SKM-1 (cell line): ENCODE data around the gene ZNF431.
"Not testable (repeated sequence)": the region's sequence is repeated elsewhere in the genome, so short reads cannot be mapped to it uniquely, and the experiment has no call there.

ENCODE experiments used
- DNase-seq: peaks from one replicate; lab custom pipeline; 2025; ENCODE audit not compliant: unreplicated experiment; lab: John Stamatoyannopoulos, UW

Gene ZNF431

GRCh38 chr19:21141787-21142464, at the start of gene ZNF431:
ZNF431 (plus strand) TSS chr19:21142040; CDS start chr19:21142184, 144 bp downstream.
- DNase-seq, result peak; percentile 86

DNA sequence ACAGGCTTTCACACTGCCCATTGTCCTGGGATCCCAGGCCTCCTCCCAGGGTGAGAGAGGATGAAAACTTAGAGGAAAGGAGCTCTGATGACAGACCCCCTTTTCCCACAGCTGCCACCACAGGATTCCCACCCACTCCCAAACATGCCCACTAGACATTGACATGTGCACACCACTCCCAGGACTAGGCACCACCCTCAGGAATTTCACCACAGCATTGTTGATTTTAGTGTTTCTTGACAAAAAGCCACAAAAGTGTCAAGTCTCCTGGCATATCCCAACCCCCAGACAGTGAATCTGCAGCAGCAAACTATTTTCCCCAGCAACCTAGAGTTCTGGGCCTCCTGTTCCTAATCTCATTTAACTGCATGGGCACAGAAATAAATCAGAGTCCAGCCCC, 49.7 kb upstream of the ZNF431 start:
- no peak for DNase-seq

DNA sequence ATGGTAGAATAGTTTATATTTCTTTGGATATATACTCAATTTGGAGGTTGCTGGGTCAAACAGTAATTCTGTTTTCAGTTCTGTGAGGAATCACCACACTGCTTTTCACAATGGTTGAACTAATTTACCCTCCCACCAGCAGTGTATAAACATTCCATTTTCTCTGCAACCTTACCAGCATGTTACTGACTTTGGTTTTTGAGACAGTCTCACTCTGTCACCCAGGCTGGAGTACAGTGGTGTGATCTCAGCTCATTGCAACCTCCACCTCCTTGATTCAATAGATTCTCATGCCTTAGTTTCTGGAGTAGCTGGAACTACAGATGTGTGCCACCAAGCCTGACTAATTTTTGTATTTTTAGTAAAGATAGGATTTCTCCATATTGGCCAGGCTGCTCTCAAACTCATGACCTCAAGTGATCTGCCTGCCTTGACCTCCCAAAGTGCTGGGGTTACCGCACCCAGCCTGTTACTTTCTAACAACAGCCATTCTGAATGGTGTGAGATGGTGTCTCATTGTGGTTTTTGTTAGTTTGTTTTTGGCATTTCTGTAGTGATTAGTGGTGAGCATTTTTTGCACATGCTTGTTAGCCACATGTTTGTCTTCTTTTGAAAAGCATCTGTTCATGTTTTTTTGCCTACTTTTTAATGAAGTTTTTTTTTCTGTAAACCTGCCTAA, 47.4 kb upstream of the ZNF431 start:
- DNase-seq, result no peak

DNA sequence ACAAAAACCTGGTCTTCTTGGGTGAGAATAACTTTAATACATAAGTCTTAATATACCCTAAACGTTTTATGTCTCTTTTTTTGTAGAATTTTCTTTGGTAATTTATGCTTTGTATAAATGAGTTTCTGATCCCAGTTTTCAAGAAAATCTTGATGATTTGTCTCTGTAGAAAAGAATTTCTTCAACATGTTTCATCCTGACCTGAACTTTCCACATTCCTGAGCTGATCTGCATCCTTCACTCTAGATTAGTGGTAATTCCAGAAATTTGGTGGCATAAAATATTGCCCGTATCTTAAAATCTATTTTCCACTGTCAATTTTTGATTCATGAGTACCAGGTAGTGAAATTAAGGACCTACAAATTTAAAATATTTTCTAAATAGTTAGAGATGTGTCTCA, 43.5 kb upstream of the ZNF431 start:
- no peak for DNase-seq

- no peak for DNase-seq
These were observed 40.2 kb upstream of the ZNF431 start for GRCh38 chr19:21101521-21102242.

- no peak for DNase-seq
These were observed 32.7 kb upstream of the ZNF431 start for GRCh38 chr19:21109116-21109515.

DNA sequence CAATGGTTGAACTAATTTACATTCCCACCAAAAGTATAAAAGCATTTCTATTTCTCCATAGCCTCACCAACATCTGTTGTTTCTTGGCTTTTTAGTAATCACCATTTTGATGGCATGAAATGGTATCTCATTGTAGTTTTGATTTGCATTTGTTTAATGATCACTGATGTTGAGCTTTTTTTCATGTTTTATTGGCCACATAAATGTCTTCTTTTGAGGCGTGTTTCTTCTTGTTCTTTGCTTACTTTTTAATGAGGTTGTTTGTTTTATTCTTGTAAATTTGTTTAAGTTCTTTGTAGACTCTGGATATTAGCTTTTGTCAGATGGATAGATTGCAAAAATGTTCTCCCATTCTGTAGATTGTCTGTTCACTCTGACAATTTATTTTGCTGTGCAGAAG, 31.7 kb upstream of the ZNF431 start:
- DNase-seq, result no peak

- DNase-seq, result no peak
These were observed 26.4 kb upstream of the ZNF431 start for GRCh38 chr19:21115430-21115829.

DNA sequence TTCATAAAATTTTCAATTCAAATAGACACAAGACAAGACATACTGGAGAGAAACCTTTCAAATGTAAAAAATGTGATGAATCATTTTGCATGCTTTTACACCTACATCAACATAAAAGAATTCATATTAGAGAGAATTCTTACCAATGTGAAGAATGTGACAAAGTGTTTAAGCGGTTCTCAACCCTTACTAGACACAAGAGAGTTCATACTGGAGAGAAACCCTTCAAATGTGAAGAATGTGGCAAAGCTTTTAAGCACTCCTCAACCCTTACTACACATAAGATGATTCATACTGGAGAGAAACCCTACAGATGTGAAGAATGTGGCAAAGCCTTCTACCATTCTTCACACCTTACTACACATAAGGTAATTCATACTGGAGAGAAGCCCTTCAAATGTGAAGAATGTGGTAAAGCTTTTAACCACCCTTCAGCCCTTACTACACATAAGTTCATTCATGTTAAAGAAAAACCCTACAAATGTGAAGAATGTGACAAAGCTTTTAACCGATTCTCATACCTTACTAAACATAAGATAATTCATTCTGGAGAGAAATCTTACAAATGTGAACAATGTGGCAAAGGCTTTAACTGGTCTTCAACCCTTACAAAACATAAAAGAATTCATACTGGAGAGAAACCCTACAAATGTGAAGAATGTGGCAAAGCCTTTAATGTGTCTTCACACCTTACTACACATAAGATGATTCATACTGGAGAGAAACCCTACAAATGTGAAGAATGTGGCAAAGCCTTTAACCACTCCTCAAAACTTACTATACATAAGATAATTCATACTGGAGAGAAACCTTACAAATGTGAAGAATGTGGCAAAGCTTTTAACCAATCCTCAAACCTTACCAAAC, 24.6 kb upstream of the ZNF431 start:
- DNase-seq, result no peak

DNA sequence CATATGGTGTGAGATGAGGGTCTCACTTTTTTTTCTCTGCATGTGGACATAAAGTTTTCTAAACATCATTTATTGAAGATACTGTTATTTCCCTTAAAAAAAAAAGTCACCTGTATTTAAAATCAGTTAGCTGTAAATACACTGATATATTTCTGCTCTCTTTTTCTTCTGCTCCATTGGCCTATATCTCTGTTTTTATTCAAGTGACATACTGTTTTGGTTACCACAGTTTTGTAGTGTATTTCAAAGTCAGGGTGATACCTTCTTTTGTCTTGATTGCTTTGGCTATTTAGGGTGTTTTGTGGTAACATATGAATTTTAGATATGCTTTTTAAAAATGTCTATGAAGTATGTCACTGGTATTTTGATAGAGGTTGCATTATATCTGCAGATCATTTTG, 15.8 kb upstream of the ZNF431 start:
- DNase-seq, result no peak

GRCh38 chr19:21127001-21127400, 14.8 kb upstream of the ZNF431 start:
- DNase-seq, result no peak

DNA sequence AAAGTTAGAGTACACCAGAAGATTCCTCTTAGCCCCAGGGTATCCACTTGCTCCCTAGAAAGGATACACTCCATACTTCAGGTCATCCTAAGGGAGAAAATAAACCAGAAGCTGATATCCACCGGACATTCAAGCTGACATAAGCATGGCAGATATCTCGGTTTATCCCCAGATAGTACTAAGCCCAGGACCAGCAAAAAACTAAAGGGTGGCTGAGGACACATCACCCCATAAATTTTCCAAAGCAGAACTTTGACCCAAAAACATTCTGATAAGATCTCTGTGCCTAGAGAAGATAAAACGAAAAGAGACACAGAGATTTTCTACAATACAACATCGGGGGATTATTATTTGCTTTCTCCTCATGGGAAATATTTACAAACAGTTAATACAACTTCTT, 13.9 kb upstream of the ZNF431 start:
- DNase-seq, result no peak

- no peak for DNase-seq
These were observed 12.7 kb upstream of the ZNF431 start for GRCh38 chr19:21128901-21129698.

- no peak for DNase-seq
These were observed 11.6 kb upstream of the ZNF431 start for GRCh38 chr19:21130097-21130775.

- DNase-seq, result no peak
These were observed 8.2 kb upstream of the ZNF431 start for GRCh38 chr19:21133633-21134032.

DNA sequence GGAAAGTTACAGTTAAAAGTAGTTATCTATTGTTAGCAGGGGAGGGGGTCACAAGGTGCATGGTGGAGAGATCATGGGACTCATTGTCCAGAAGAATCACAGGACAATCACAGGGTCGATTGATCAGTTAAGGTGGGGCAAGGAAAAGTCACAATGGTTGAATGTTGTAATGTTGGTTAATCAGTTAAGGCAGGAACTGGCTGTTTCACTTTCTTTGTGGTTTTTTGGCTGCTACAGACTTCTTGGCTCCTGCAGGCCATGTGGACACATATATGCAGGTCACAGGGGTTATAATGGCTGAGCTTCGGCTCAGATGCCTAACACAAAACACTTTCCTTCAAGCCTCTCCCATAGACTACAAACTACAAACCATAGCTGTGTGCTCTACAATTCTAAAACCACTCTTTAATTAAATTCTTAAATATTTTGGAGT, 6.9 kb upstream of the ZNF431 start:
- DNase-seq, result no peak

GRCh38 chr19:21135433-21135832, 6.4 kb upstream of the ZNF431 start:
- no peak for DNase-seq

DNA sequence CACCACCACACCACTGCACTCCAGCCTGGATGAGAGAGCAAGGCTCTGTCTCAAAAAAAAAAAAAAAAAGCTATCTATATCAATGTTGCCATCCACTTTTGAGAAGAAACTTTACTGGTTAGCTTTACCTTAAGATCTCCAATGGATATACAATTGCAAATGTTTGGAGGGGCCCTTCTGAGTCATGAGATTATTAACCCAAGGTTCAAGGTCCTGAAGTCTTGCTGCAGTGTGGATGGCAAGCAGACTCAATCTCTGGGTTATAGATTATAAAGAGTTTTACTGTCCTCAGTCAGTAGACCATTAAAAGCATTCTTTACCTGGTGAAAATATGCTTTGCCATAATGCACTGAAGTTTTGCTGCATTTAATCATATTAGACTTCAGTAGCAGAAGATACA, 3.7 kb upstream of the ZNF431 start:
- no peak for DNase-seq

- DNase-seq, result not testable (repeated sequence)
These were observed 834 bp upstream of the ZNF431 start for GRCh38 chr19:21141006-21141405.

GRCh38 chr19:21143428-21143827, 1.6 kb downstream of the ZNF431 start:
- no peak for DNase-seq
